A549 (cell line): ENCODE measurements around the gene RTN4R. TPM values are rescaled to one million over a fixed set of nuclear protein-coding genes. Genes with fewer than 3 reads are reported as not detected.

Experiments
- ATAC-seq, 2 experiments: fragments of 200-7000 bp in 1 of 2; fragments of >200 bp in 1 of 2; cut with Nextera tagmentation in 1 of 2; cut with Tn5 transposase in 1 of 2; 3 replicates each; pipeline versions ENCODE4 v1.8.0 to v1.9.1; 2018 to 2020; ENCODE audit warnings: mild to moderate bottlenecking in 1 of 2, moderate library complexity in 1 of 2
- CTCF ChIA-PET: fragments of 300-600 bp; sonication (Branson Sonifier 250); formaldehyde crosslinking; extraction: SDS; loops from one replicate; lab custom pipeline; 2021; ENCODE audit warnings: antibody characterized with exemption, inconsistent platforms; lab: Yijun Ruan, JAX
- POLR2A ChIA-PET: fragments of 350-600 bp; formaldehyde crosslinking; extraction: SDS; loops from one replicate; lab custom pipeline; 2021; ENCODE audit warnings: antibody characterized with exemption, inconsistent platforms; lab: Yijun Ruan, JAX
- DNase-seq, 2 experiments: peaks; one replicate each; pipeline versions ENCODE4 v3.0.0 to v3.0.0-alpha.2; 2011 to 2016; ENCODE audit warnings: low read depth in 1 of 2, low spot score in 1 of 2
- FAIRE-seq: peaks from 2 replicates; lab custom pipeline; 2011; peaks lifted over from hg19 to GRCh38; lab: Jason Lieb, UNC
- H3K27ac ChIP-seq, 2 experiments: fragments of >200 bp; sonication (Bioruptor Twin); formaldehyde crosslinking; 3 replicates each; pipeline ENCODE4 v1.5.1; 2016 to 2017
- H3K4me1 ChIP-seq: fragments of >200 bp; sonication (Bioruptor Twin); formaldehyde crosslinking; 3 replicates; pipeline ENCODE4 v1.6.1; 2016
- H3K4me2 ChIP-seq: fragments of >200 bp; sonication (Bioruptor Twin); formaldehyde crosslinking; 3 replicates; pipeline ENCODE4 v1.6.1; 2016
- H3K4me3 ChIP-seq: fragments of >200 bp; sonication (Bioruptor Twin); formaldehyde crosslinking; 3 replicates; pipeline ENCODE4 v1.5.1; 2016
- H3K9me3 ChIP-seq: fragments of >200 bp; sonication (Bioruptor Twin); formaldehyde crosslinking; 3 replicates; pipeline ENCODE4 v1.6.1; 2016
- ATOH8 ChIP-seq: fragments of 250-450 bp; sonication (Bioruptor Pico); IDR thresholded peaks from 2 replicates; pipeline ENCODE4 v1.5.0; 2020; ENCODE audit warnings: low read depth, mild to moderate bottlenecking, moderate library complexity
- CBX2 ChIP-seq: fragments of 200-600 bp; sonication (generic); IDR thresholded peaks from 2 replicates; pipeline ENCODE4 v1.6.1; 2016; ENCODE audit warnings: low read depth, mild to moderate bottlenecking, borderline replicate concordance
- CBX8 ChIP-seq: fragments of 200-600 bp; sonication (generic); IDR thresholded peaks from 2 replicates; pipeline ENCODE4 v1.6.1; 2016
- CHD2 ChIP-seq: fragments of 150-350 bp; IDR thresholded peaks from 2 replicates; pipeline ENCODE4 v1.6.1; 2014; ENCODE audit warnings: low read length; ENCODE audit not compliant: partially characterized antibody
- CTCF ChIP-seq: fragments of >200 bp; sonication (Bioruptor Twin); formaldehyde crosslinking; IDR thresholded peaks from 3 replicates; pipeline ENCODE4 v1.5.1; 2016
- EHF ChIP-seq: fragments of 250-450 bp; sonication (Bioruptor Pico); IDR thresholded peaks from 2 replicates; pipeline ENCODE4 v1.5.0; 2020; ENCODE audit warnings: mild to moderate bottlenecking
- EHMT2 ChIP-seq: fragments of 200-600 bp; sonication (generic); IDR thresholded peaks from 2 replicates; pipeline ENCODE4 v1.6.1; 2016; ENCODE audit warnings: antibody characterized with exemption, low read depth, mild to moderate bottlenecking, moderate library complexity
- FOSL2 ChIP-seq, 2 experiments: fragments of 450-650 bp in 1 of 2; fragments of >200 bp in 1 of 2; sonication (Bioruptor Twin) in 1 of 2; formaldehyde crosslinking; IDR thresholded peaks; 2 replicates each; pipeline versions ENCODE4 v1.5.0 to v1.6.1; 2016 to 2020; ENCODE audit warnings: mild to moderate bottlenecking in 1 of 2, moderate library complexity in 1 of 2
- GATA3 ChIP-seq: IDR thresholded peaks from 2 replicates; pipeline ENCODE4 v1.6.1; 2012; ENCODE audit warnings: borderline replicate concordance
- HOXB13 ChIP-seq: fragments of 250-450 bp; sonication (Bioruptor Pico); IDR thresholded peaks from 2 replicates; pipeline ENCODE4 v1.5.0; 2020; ENCODE audit warnings: low read depth, mild to moderate bottlenecking, moderate library complexity
- JUN ChIP-seq, 2 experiments: fragments of >200 bp; sonication (Bioruptor Twin); formaldehyde crosslinking; IDR thresholded peaks; 2 replicates in 1 of 2; 3 replicates in 1 of 2; pipeline ENCODE4 v1.6.1; 2016 to 2017
- JUNB ChIP-seq: fragments of >200 bp; sonication (Bioruptor Twin); formaldehyde crosslinking; IDR thresholded peaks from 2 replicates; pipeline ENCODE4 v1.6.1; 2016
- MAFK ChIP-seq: fragments of 450-650 bp; IDR thresholded peaks from 2 replicates; pipeline ENCODE4 v1.6.1; 2014; ENCODE audit not compliant: partially characterized antibody
- MAX ChIP-seq: IDR thresholded peaks from 2 replicates; pipeline ENCODE4 v1.6.1; 2012
- MYC ChIP-seq: IDR thresholded peaks from 2 replicates; pipeline ENCODE4 v1.6.1; 2012; ENCODE audit warnings: mild to moderate bottlenecking, inconsistent platforms, low read length, improper control_type of control experiment, borderline replicate concordance
- NFE2L2 ChIP-seq: fragments of 150-350 bp; conservative IDR thresholded peaks from 2 replicates; pipeline ENCODE4 v1.6.1; 2014; ENCODE audit warnings: low read length
- POLR2A ChIP-seq: IDR thresholded peaks from 2 replicates; pipeline ENCODE4 v1.6.1; 2012; ENCODE audit warnings: mild to moderate bottlenecking, low read length
- POLR2AphosphoS2 ChIP-seq: conservative IDR thresholded peaks from 2 replicates; pipeline ENCODE4 v1.6.1; 2012; ENCODE audit warnings: low read length, improper control_type of control experiment, inconsistent platforms
- RAD21 ChIP-seq, 2 experiments: fragments of >200 bp in 1 of 2; sonication (Bioruptor Twin) in 1 of 2; formaldehyde crosslinking in 1 of 2; IDR thresholded peaks in 1 of 2; conservative IDR thresholded peaks in 1 of 2; 2 replicates in 1 of 2; 3 replicates in 1 of 2; pipeline ENCODE4 v1.6.1; 2012 to 2018; ENCODE audit warnings: inconsistent platforms in 1 of 2
- RARB ChIP-seq: fragments of 250-450 bp; sonication (Bioruptor Pico); IDR thresholded peaks from 2 replicates; pipeline ENCODE4 v1.8.0; 2021; ENCODE audit warnings: mild to moderate bottlenecking, moderate library complexity
- RFX5 ChIP-seq: fragments of 450-650 bp; IDR thresholded peaks from 2 replicates; pipeline ENCODE4 v1.7.1; 2014; ENCODE audit warnings: antibody characterized with exemption, mild to moderate bottlenecking, moderate library complexity
- RNF2 ChIP-seq: fragments of 200-600 bp; sonication (generic); IDR thresholded peaks from 2 replicates; pipeline ENCODE4 v1.6.1; 2016; ENCODE audit warnings: low read depth, mild to moderate bottlenecking, antibody characterized with exemption, moderate library complexity, borderline replicate concordance
- USF2 ChIP-seq: fragments of 450-650 bp; IDR thresholded peaks from 2 replicates; pipeline ENCODE4 v1.6.1; 2014; ENCODE audit warnings: antibody characterized with exemption
- ZC3H11A ChIP-seq: fragments of 450-650 bp; IDR thresholded peaks from 2 replicates; pipeline ENCODE4 v1.6.1; 2014; ENCODE audit warnings: antibody characterized with exemption, mild to moderate bottlenecking
- ZNF302 ChIP-seq: fragments of 250-450 bp; sonication (Bioruptor Pico); IDR thresholded peaks from 2 replicates; pipeline ENCODE4 v1.9.0; 2021; ENCODE audit warnings: inconsistent platforms, mild to moderate bottlenecking, moderate library complexity
- ZSCAN20 ChIP-seq: fragments of 250-450 bp; sonication (Bioruptor Pico); IDR thresholded peaks from 2 replicates; pipeline ENCODE4 v1.8.0; 2022; ENCODE audit warnings: mild to moderate bottlenecking, moderate library complexity
- WGBS: methylation state at CpG from one replicate; pipeline ENCODE4 v1.1.6; 2017; ENCODE audit errors: missing lambda C conversion rate; 5-methylcytosine and 5-hydroxymethylcytosine counted together
- polyA plus RNA-seq, 4 experiments: library from polyadenylated mRNA; depleted of rRNA in 3 of 4; stranded (reverse); fragments of >200 nt; fragmentation: RNase III in 1 of 4; extraction: RNeasy Plus Mini Kit Qiagen cat#74134 plus additional on column Dnase treatment in 1 of 4; gene quantifications; 2 replicates in 3 of 4; 3 replicates in 1 of 4; pipeline ENCODE4 v1.2.3, GENCODE V29; 2011 to 2017

The RTN4R gene
- polyA plus RNA-seq, 2 of the 4 experiments (the other 2 are of a cell fraction): 1.0 to 2.7 TPM

- FAIRE-seq (no peak), DNase-seq (no peak), ATAC-seq (no peak)
- TF ChIP-seq NFE2L2 (no peak), MYC (no peak), RFX5 (no peak), ZSCAN20 (CRISPR knock-in tag) (no peak), ZNF302 (CRISPR knock-in tag) (no peak), RARB (CRISPR knock-in tag) (no peak), EHMT2 (no peak), CTCF (no peak), FOSL2 (IDR thresholded peaks at IDR 0.05) (no peak), FOSL2 (CRISPR knock-in tag; IDR thresholded peaks at IDR 0.05) (no peak), EHF (CRISPR knock-in tag) (no peak), RNF2 (no peak), POLR2A (no peak), MAFK (no peak), ATOH8 (CRISPR knock-in tag) (no peak), HOXB13 (CRISPR knock-in tag) (no peak), GATA3 (no peak), ZC3H11A (no peak)
- ChIA-PET CTCF (interaction anchor here (1.7 kb wide), 1 partner anchor 48 kb away, joined by 7 read pairs; no protein-coding TSS in a partner anchor), POLR2A (no interaction called here)
- H3K27ac ChIP-seq: peak overlapping the region in 1 of 2 experiments; percentile 95; a peak in 2 of 6 replicates
- no peak overlapping the region for H3K4me2 ChIP-seq
- H3K9me3 ChIP-seq: no peaks in the 10 kb centered on the region
- no peak overlapping the region for H3K4me3 ChIP-seq
- 84% methylated on average over 5 of the region's 16 CpGs for WGBS
- peaks cover 27% of the 10 kb centered on the region for H3K4me1 ChIP-seq
These were observed 63.3 kb downstream of the RTN4R start for GRCh38 chr22:20204806-20205205.

- no peak for FAIRE-seq
- 100% methylated on average over 2 of the region's 8 CpGs for WGBS
- no peak for DNase-seq
- no peak overlapping the region for H3K4me3 ChIP-seq
- no peaks in the 10 kb centered on the region for H3K9me3 ChIP-seq
- POLR2A ChIA-PET: no interaction called here
- TF ChIP-seq GATA3 (no peak), NFE2L2 (no peak), POLR2A (no peak), CBX8 (no peak), CTCF (no peak), POLR2AphosphoS2 (no peak), JUNB (no peak), MAX (no peak), JUN (IDR thresholded peaks at IDR 0.05) (no peak), RAD21 (conservative IDR thresholded peaks at IDR 0.05 in 1 of 2, IDR thresholded peaks at IDR 0.05 in 1 of 2) (no peak), CBX2 (no peak), RFX5 (no peak), FOSL2 (IDR thresholded peaks at IDR 0.05) (no peak), FOSL2 (CRISPR knock-in tag; IDR thresholded peaks at IDR 0.05) (no peak), CHD2 (no peak), HOXB13 (CRISPR knock-in tag) (no peak), USF2 (no peak)
- no peak for ATAC-seq
- peaks cover 27% of the 10 kb centered on the region for H3K4me1 ChIP-seq
- H3K27ac ChIP-seq: peak overlapping the region; percentile 27 to 79
- CTCF ChIA-PET: interaction anchor here (1.7 kb wide), 1 partner anchor 47 kb away, joined by 7 read pairs; no protein-coding TSS in a partner anchor
- H3K4me2 ChIP-seq: peak overlapping the region; percentile 58
These were observed 63.8 kb downstream of the RTN4R start for GRCh38 chr22:20204311-20204710.
